Epithelial cell of proximal tubule (primary cell): Measurements from ENCODE around the gene FGF8. TPM values are rescaled to one million over a fixed set of nuclear protein-coding genes. Genes with fewer than 3 reads are reported as not detected.

Experiments
- DNase-seq: peaks from one replicate; pipeline ENCODE4 v3.0.0-alpha.2; 2011; ENCODE audit warnings: low read depth
- H3K4me3 ChIP-seq: 2 replicates; pipeline ENCODE4 v1.5.1; 2011; ENCODE audit warnings: low read depth, mild to moderate bottlenecking, low read length
- CTCF ChIP-seq: conservative IDR thresholded peaks from 2 replicates; pipeline ENCODE4 v1.5.1; 2012; ENCODE audit warnings: low read depth, mild to moderate bottlenecking, low read length
- total RNA-seq: library from RNA; depleted of rRNA; stranded (reverse); fragments of >200 nt; gene quantifications from 2 replicates; pipeline ENCODE4 v1.2.3, GENCODE V29; 2015

FGF8 gene
- total RNA-seq: not detected in 2 replicates

GRCh38 chr10:101775273-101776160, at the start of gene FGF8:
FGF8 (minus strand) TSS chr10:101776114; CDS start chr10:101775900, 214 bp downstream.
- no peak for TF ChIP-seq CTCF
- DNase-seq: no peak
- no peak within 1 kb of the TSS for H3K4me3 ChIP-seq

GRCh38 chr10:101824736-101825135, 48.8 kb upstream of the FGF8 start:
- DNase-seq: no peak
- TF ChIP-seq CTCF: no peak
- H3K4me3 ChIP-seq: no peak overlapping the region

GRCh38 chr10:101818872-101819633, 43.1 kb upstream of the FGF8 start:
- peak; percentile 46 for DNase-seq
- no peak for TF ChIP-seq CTCF
- H3K4me3 ChIP-seq: peak overlapping the region; percentile 94

- TF ChIP-seq CTCF: no peak
- peak within 1 kb of the TSS; percentile 94 for H3K4me3 ChIP-seq
- peak; percentile 100 for DNase-seq
Observed at GRCh38 chr10:101818119-101818871, 42.4 kb upstream of the FGF8 start, which contains the start of gene OGA. OGA (minus strand) TSS chr10:101818444; CDS start chr10:101818022, 422 bp downstream.

- peak; percentile 46 for DNase-seq
- peak overlapping the region; percentile 94 for H3K4me3 ChIP-seq
- no peak for TF ChIP-seq CTCF
Observed at GRCh38 chr10:101817337-101818118, 41.6 kb upstream of the FGF8 start.

GRCh38 chr10:101816913-101817336, 41.0 kb upstream of the FGF8 start:
- DNase-seq: no peak
- peak overlapping the region; percentile 94 for H3K4me3 ChIP-seq
- TF ChIP-seq CTCF: no peak
